B cell (primary cell): ENCODE measurements around the gene B9D2.

Source experiments
- EZH2 ChIP-seq: IDR thresholded peaks from 2 replicates; pipeline ENCODE4 v1.6.1; 2012; ENCODE audit warnings: borderline replicate concordance, low read depth, mild to moderate bottlenecking, moderate library complexity, low read length; ENCODE audit not compliant: insufficient read depth, poor library complexity, severe bottlenecking
- TF ChIP-seq, protein P1 (sequence below): fragments of 200-600 bp; IDR thresholded peaks from one replicate; pipeline ENCODE4 v1.8.0; 2022; ENCODE audit warnings: antibody characterized with exemption, mild to moderate bottlenecking

DNA sequence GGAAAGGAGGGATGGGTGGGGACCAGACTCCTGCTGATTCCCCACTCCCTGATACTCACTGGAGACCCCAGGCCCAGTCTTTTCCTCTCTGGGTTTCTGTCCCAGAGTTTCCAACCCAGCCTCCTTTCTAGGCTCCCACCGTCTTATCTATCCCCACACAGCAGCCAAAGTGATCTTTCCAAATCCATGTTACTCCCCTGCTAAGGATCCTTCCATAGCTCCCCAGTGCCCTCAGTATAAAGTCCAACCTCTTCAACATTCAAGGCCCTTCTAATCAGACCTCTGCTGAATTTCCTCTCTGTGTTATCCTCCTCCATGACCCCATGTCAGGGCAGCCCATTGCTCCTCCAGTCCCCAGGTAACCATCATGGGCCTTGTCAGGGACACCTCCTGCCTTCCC lies 8.9 kb downstream of the B9D2 start:
- TF ChIP-seq, protein P1, sequence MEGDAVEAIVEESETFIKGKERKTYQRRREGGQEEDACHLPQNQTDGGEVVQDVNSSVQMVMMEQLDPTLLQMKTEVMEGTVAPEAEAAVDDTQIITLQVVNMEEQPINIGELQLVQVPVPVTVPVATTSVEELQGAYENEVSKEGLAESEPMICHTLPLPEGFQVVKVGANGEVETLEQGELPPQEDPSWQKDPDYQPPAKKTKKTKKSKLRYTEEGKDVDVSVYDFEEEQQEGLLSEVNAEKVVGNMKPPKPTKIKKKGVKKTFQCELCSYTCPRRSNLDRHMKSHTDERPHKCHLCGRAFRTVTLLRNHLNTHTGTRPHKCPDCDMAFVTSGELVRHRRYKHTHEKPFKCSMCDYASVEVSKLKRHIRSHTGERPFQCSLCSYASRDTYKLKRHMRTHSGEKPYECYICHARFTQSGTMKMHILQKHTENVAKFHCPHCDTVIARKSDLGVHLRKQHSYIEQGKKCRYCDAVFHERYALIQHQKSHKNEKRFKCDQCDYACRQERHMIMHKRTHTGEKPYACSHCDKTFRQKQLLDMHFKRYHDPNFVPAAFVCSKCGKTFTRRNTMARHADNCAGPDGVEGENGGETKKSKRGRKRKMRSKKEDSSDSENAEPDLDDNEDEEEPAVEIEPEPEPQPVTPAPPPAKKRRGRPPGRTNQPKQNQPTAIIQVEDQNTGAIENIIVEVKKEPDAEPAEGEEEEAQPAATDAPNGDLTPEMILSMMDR = no peak
- TF ChIP-seq EZH2 = no peak
